Fibroblast of mammary gland (primary cell): ENCODE data around the gene MEX3D.

Experiments
- DNase-seq: peaks from one replicate; pipeline ENCODE4 v3.0.0-alpha.2; 2010; ENCODE audit warnings: low read depth
- H3K4me3 ChIP-seq: 2 replicates; pipeline ENCODE4 v1.5.1; 2011; ENCODE audit warnings: low read depth, mild to moderate bottlenecking, low read length, moderate library complexity; ENCODE audit not compliant: control insufficient read depth
- CTCF ChIP-seq: conservative IDR thresholded peaks from 2 replicates; pipeline ENCODE4 v1.5.1; 2011; ENCODE audit warnings: low read depth, low read length, inconsistent platforms; ENCODE audit not compliant: control insufficient read depth, insufficient read depth

The MEX3D gene

GRCh38 chr19:1606138-1606651, 38.1 kb upstream of the MEX3D start:
- no peak for DNase-seq

GRCh38 chr19:1605236-1606137, 37.4 kb upstream of the MEX3D start, which contains the start of gene UQCR11:
UQCR11 (minus strand) TSS chr19:1605462; CDS start chr19:1605409, 53 bp downstream.
- DNase-seq: peak; percentile 95
- peak; percentile 56 for TF ChIP-seq CTCF
- peak within 1 kb of the TSS; percentile 93 for H3K4me3 ChIP-seq

More at GRCh38 chr19:1606138-1606651, 38.1 kb upstream of the MEX3D start:
- TF ChIP-seq CTCF: no peak
- H3K4me3 ChIP-seq: peak overlapping the region; percentile 68

- TF ChIP-seq CTCF: no peak
Measured at GRCh38 chr19:1602091-1602707, 34.1 kb upstream of the MEX3D start.

GRCh38 chr19:1601613-1602064, 33.5 kb upstream of the MEX3D start:
- no peak overlapping the region for H3K4me3 ChIP-seq
- TF ChIP-seq CTCF: peak; percentile 17
- no peak for DNase-seq

More at GRCh38 chr19:1602091-1602707, 34.1 kb upstream of the MEX3D start:
- DNase-seq: no peak
- H3K4me3 ChIP-seq: no peak overlapping the region

GRCh38 chr19:1599460-1599846, 31.3 kb upstream of the MEX3D start:
- no peak overlapping the region for H3K4me3 ChIP-seq
- DNase-seq: no peak
- no peak for TF ChIP-seq CTCF

GRCh38 chr19:1598777-1599459, 30.8 kb upstream of the MEX3D start:
- H3K4me3 ChIP-seq: no peak overlapping the region
- no peak for DNase-seq
- TF ChIP-seq CTCF: no peak
